Measurements from ENCODE around the gene FAM120A.

The FAM120A gene

GRCh38 chr9:93560991-93561390, 109.5 kb downstream of the FAM120A start:
- no peak for DNase-seq (ENCODE audit: low read depth)

- no peak for DNase-seq (ENCODE audit: low read depth)
Measured at GRCh38 chr9:93562157-93562556, 110.7 kb downstream of the FAM120A start.

DNA sequence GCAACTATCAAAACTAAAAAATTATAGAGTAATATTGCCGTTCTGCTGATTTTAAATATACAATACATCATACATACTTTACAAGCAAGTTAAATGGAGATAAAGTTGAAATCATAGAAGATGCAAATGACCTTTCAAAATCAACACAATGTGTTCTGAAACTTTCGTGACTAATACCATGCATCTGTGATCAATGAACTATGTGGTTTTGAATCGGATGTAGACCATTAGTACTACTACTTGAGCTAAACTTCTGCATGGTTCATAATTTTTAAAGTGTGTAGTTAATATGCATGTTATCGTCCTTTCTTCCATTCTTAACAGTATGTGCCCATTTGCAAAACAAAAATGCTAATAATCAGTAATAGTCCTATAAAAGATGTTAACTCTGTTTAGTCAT, 113.6 kb downstream of the FAM120A start:
- no peak for DNase-seq (ENCODE audit: low read depth)

GRCh38 chr9:93566408-93567270, 115.2 kb downstream of the FAM120A start:
- peak; percentile 99 for DNase-seq (ENCODE audit: low read depth)

- no peak for DNase-seq (ENCODE audit: low read depth)
Measured at GRCh38 chr9:93567271-93567959, 115.9 kb downstream of the FAM120A start.

DNA sequence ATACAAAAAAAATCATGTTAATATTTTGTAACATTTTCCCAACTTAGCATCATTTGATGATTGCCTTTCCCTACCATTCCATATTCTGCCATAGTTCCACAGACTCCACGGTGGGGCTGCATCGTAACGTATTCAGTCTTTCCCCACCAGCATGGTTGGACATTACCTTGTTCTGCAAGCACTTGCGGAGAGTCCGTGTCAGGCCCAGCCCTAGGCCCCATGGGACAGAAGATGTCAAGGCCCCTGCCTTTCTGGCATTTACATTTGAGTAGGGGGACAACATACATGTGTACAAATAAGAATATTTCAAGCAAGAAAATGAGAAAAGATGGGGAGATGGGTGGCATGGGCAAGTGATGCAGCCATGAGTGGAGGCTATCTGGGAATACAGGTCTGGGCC, 116.7 kb downstream of the FAM120A start:
- DNase-seq (ENCODE audit: low read depth): no peak

DNA sequence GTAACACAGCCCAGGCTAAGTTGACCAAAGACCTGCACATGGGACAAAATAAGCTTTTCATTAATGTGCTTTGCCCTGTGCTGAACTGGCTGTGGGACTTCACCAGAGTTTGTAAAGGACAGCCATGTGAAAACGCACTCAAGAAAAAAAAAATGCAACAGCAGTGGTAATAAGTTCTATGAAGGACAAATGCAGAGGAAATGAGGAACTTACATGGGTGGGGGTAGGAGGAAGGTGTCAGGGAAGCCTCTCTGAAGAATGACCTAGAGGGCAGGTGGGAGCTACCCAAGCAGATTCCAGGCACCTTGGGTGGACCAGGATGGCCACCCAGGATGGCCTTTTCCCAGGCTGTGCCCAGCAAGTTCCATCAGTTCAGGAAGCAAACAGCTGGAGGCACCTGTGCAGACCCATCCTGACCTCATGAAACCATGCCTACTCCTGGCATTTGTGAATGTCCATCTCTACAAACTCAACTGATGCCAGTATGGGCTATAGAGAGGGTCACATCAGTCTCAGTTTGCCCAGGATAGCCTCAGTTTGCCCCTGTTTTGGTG, 118.2 kb downstream of the FAM120A start:
- no peak for DNase-seq (ENCODE audit: low read depth)

- no peak for DNase-seq (ENCODE audit: low read depth)
Measured at GRCh38 chr9:93572221-93572620, 120.7 kb downstream of the FAM120A start.

GRCh38 chr9:93572636-93573515, 121.4 kb downstream of the FAM120A start:
- no peak for DNase-seq (ENCODE audit: low read depth)

DNA sequence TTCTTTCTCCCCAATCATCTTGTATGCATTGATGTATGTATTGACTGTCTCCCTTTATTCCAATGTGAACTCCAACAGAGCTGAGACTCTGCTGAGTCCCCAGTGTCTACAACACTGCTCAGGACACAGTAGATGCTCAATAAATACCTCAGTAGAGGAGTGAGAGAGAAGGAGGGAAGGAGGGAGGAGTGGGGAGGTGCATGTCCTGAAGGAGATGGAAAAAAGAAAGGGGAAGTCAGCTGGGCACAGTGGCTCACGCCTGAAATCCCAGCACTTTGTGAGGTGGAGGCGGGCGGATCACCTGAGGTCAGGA, 122.0 kb downstream of the FAM120A start:
- no peak for DNase-seq (ENCODE audit: low read depth)

- no peak for DNase-seq (ENCODE audit: low read depth)
Measured at GRCh38 chr9:93574091-93574899, 122.8 kb downstream of the FAM120A start.

DNA sequence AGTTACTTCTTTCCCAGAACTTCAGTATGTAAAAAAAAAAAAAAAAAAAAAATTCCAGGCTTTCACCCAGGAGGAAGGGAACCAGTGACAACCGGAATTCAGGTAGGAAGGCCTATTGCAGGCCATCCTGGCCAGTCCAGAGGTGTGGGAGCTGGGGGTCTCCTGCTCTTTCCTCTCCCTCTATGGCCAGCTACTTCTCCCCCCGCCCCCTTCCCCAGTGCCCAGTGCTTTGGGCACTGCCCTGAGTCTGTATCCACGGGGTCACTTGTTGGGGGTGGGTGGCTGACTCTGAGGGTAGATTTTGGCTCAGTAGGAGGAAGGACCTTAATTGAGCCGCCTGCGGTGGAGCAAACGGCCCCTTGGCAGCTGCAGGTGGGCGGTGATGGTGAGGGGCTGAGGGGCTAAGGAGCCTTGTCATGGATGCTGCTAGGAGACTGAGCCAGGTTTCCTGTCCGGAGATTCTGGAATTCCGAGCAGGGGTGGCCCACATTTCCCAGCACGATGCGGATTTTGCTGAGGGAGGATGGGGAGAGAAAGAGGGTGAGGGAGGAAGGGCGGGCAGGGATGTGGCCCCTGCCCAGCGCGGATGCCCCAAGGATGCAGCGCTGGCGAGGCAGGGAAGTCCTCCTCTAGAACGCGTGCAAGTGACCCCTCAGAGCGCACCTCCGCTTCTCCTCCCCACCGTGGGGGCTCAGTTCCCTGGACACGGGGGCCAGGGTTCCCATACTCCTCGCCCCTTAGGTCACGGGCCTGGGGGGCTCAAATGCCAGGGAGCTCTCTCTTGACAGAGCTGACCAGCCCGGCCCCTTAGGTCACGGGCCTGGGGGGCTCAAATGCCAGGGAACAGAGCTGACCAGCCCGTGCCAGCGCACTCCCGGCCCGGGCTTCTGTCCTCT, 123.7 kb downstream of the FAM120A start:
- DNase-seq (ENCODE audit: low read depth): no peak

DNA sequence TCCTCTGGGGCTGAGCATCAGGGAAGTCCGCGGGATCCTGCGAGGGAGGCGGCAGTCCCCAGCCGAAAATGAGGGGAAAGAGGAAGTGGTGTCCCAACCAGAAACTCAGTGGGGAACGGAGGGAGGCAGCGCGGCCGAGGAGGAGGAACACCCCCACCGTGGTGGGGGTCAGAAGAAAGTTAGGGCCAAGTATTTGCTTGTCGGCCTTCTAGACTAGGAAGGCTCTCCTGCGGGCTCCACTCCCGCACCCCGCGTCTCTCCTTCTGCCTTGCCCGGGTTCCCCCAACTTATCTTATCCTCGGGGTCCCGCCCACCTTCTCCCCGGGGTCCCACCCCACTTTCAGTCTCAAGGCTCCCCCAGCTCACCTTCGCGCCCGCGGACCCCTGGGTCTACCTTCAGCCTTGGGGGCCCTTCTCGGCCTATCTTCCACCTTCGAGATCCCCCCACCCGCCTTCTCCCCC, 124.3 kb downstream of the FAM120A start:
- DNase-seq (ENCODE audit: low read depth): no peak

DNA sequence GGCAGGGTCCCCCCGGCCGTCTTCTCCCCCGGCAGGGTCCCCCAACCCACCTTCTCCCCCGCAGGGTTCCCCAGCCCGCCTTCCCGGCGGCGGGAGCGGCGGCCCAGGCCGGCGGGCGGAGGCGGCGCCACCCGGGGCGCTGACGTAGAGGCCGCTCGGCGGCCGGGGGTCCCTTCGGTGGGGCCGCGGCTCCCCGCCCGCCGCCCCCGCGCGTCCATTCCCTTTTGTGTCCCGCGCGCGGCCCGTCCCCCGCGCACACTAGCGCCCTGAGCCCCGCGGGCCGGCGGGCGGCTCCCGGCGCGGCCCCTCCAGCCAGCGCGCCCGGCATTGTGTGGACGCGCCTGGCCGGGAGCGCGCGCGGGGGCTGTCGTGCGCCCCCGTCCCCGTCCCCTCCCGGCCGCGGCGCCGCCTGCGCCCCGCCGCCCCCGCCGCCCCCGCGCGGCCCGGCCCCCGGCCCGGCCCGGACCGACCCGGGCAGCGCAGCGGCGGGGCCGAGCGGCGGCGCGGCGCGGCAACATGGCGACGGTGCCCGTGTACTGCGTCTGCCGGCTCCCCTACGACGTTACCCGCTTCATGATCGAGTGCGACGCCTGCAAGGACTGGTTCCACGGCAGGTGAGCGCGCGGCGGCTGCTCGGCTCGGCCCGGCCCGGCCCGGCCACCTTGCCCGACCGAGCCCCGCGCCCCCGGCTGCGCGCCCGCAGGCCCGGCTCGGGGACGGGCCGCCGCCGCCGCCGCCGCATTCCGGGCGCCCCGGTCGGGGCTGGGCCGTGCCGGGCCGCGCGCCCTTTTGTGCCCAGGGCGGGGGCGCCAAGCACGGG, 125.0 kb downstream of the FAM120A start, which contains the start of gene PHF2:
TSS of gene PHF2 (plus strand) at position 327 of the 820 bp plus-strand sequence. CDS start at position 517, 190 bp downstream.
- no peak for DNase-seq (ENCODE audit: low read depth)

DNA sequence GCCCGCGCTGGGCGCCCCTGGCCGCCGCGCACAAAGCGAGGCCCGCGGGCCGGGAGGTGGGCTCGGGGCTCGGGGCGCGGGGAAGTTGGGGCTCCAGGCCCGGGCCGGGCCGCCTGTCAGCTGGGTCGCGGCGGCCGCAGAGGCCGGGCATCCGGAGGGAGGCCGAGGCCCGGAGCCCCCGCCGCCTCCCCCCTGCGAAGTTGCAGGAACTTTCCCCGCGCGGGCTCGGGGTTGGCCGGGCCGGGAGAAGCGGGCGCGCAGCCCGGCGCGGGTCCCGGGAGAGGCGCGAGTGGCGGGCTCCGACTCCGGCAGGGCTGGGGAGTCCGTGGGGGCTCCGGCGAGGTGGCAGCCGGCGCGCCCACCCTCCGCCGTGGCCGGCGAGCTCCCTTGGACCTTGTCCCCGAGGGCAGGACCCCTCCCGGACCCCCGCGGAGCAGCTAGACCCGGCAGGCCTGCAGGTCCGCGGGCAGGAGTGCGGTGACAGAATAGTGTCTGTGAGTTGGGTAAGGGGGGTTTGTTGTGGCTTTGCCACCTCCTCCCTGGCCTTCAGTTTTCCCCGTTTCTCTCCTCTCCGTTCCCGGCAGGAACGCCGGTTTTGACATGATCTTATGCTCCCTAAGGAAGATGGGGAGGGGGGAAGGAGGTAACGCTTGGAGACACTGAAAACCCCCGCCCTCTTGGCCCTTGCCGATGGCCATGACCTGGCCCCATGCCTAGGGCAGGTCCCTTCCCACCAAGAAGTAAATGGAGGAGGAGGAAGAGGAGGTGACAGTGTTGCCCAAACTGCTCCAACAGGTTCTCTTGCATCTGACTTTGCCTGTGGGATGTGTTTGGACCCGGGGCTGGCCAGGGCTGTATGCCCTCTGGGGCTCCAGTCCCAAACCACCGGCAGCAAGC, 125.8 kb downstream of the FAM120A start:
- no peak for DNase-seq (ENCODE audit: low read depth)

GRCh38 chr9:93577975-93578682, 126.6 kb downstream of the FAM120A start:
- DNase-seq (ENCODE audit: low read depth): no peak

GRCh38 chr9:93578844-93579243, 127.4 kb downstream of the FAM120A start:
- no peak for DNase-seq (ENCODE audit: low read depth)

All from activated T-helper 9 cell treated with anti-CD3 and anti-CD28 coated beads, Interleukin-2, amount 50 U/mL, for 16 hours (primary cell).